Effector memory CD4-positive, alpha-beta T cell (primary cell): ENCODE measurements around the gene MLANA.

Experiments used
- DNase-seq, 3 donors: peaks; one replicate each; pipeline ENCODE4 v3.0.0-alpha.2; 2020
- H3K27ac ChIP-seq: 2 replicates; pipeline ENCODE4 v1.7.0; 2013; ENCODE audit warnings: mild to moderate bottlenecking, low read length, moderate library complexity; ENCODE audit not compliant: insufficient read depth, poor library complexity, severe bottlenecking
- H3K27me3 ChIP-seq: replicated peaks from 2 replicates; pipeline ENCODE4 v1.7.0; 2013; ENCODE audit warnings: mild to moderate bottlenecking, low read length; ENCODE audit not compliant: insufficient read depth, control insufficient read depth, poor library complexity, severe bottlenecking
- H3K36me3 ChIP-seq: 2 replicates; pipeline ENCODE4 v1.7.0; 2013; ENCODE audit warnings: mild to moderate bottlenecking, low read length, moderate library complexity; ENCODE audit not compliant: control insufficient read depth, insufficient read depth
- H3K4me1 ChIP-seq: 2 replicates; pipeline ENCODE4 v1.7.0; 2013; ENCODE audit warnings: low read length, mild to moderate bottlenecking; ENCODE audit not compliant: control insufficient read depth, insufficient read depth, poor library complexity, severe bottlenecking
- H3K4me3 ChIP-seq: 2 replicates; pipeline ENCODE4 v1.7.0; 2013; ENCODE audit warnings: low read length, low read depth, mild to moderate bottlenecking; ENCODE audit not compliant: insufficient read depth, poor library complexity, severe bottlenecking
- H3K9me3 ChIP-seq: 2 replicates; pipeline ENCODE4 v1.7.0; 2013; ENCODE audit warnings: mild to moderate bottlenecking, low read length, moderate library complexity; ENCODE audit not compliant: control insufficient read depth

MLANA gene

GRCh38 chr9:5868235-5868634 lies 22.5 kb upstream of the MLANA start:
- Histone ChIP-seq H3K27me3 (no peaks in the 10 kb centered on the region), H3K9me3 (no peaks in the 10 kb centered on the region), H3K4me3 (no peak overlapping the region), H3K36me3 (no peaks in the 10 kb centered on the region), H3K4me1 (no peaks in the 10 kb centered on the region), H3K27ac (no peak overlapping the region)
- DNase-seq = no peak

GRCh38 chr9:5869315-5870019 lies 21.2 kb upstream of the MLANA start:
- no peaks in the 10 kb centered on the region for H3K4me1 ChIP-seq
- H3K27me3 ChIP-seq = no peaks in the 10 kb centered on the region
- no peaks in the 10 kb centered on the region for H3K36me3 ChIP-seq
- no peak overlapping the region for H3K4me3 ChIP-seq
- no peak overlapping the region for H3K27ac ChIP-seq
- DNase-seq = no peak
- no peaks in the 10 kb centered on the region for H3K9me3 ChIP-seq

- no peak overlapping the region for H3K27ac ChIP-seq
- H3K4me1 ChIP-seq = no peaks in the 10 kb centered on the region
- no peak overlapping the region for H3K4me3 ChIP-seq
Observed at GRCh38 chr9:5870020-5870339, 20.7 kb upstream of the MLANA start.

GRCh38 chr9:5870691-5871090 lies 20.0 kb upstream of the MLANA start:
- Histone ChIP-seq H3K9me3 (no peaks in the 10 kb centered on the region), H3K27me3 (no peaks in the 10 kb centered on the region), H3K27ac (no peak overlapping the region), H3K4me1 (no peaks in the 10 kb centered on the region), H3K4me3 (no peak overlapping the region), H3K36me3 (no peaks in the 10 kb centered on the region)
- DNase-seq = no peak

More at GRCh38 chr9:5870020-5870339, 20.7 kb upstream of the MLANA start:
- H3K36me3 ChIP-seq = no peaks in the 10 kb centered on the region
- no peaks in the 10 kb centered on the region for H3K9me3 ChIP-seq
- DNase-seq = no peak
- no peaks in the 10 kb centered on the region for H3K27me3 ChIP-seq

- DNase-seq = no peak
- H3K27ac ChIP-seq = no peak overlapping the region
- no peaks in the 10 kb centered on the region for H3K9me3 ChIP-seq
- no peaks in the 10 kb centered on the region for H3K36me3 ChIP-seq
- H3K4me3 ChIP-seq = no peak overlapping the region
- no peaks in the 10 kb centered on the region for H3K27me3 ChIP-seq
- H3K4me1 ChIP-seq = no peaks in the 10 kb centered on the region
Observed at GRCh38 chr9:5871785-5872184, 18.9 kb upstream of the MLANA start.

GRCh38 chr9:5872511-5872910 lies 18.2 kb upstream of the MLANA start:
- H3K36me3 ChIP-seq = no peaks in the 10 kb centered on the region
- no peaks in the 10 kb centered on the region for H3K27me3 ChIP-seq
- no peaks in the 10 kb centered on the region for H3K4me1 ChIP-seq
- H3K27ac ChIP-seq = no peak overlapping the region
- no peaks in the 10 kb centered on the region for H3K9me3 ChIP-seq
- no peak overlapping the region for H3K4me3 ChIP-seq
- DNase-seq = no peak

GRCh38 chr9:5873439-5873838 lies 17.2 kb upstream of the MLANA start:
- no peak overlapping the region for H3K27ac ChIP-seq
- H3K4me3 ChIP-seq = no peak overlapping the region
- no peaks in the 10 kb centered on the region for H3K36me3 ChIP-seq
- H3K9me3 ChIP-seq = no peaks in the 10 kb centered on the region
- no peaks in the 10 kb centered on the region for H3K27me3 ChIP-seq
- no peaks in the 10 kb centered on the region for H3K4me1 ChIP-seq
- DNase-seq = no peak

- Histone ChIP-seq H3K27ac (no peak overlapping the region), H3K9me3 (no peaks in the 10 kb centered on the region), H3K4me3 (no peak overlapping the region), H3K36me3 (no peaks in the 10 kb centered on the region), H3K27me3 (no peaks in the 10 kb centered on the region), H3K4me1 (no peaks in the 10 kb centered on the region)
- DNase-seq = no peak
Observed at GRCh38 chr9:5874048-5874447, 16.6 kb upstream of the MLANA start.

- Histone ChIP-seq H3K27me3 (no peaks in the 10 kb centered on the region), H3K4me3 (no peak overlapping the region), H3K9me3 (no peaks in the 10 kb centered on the region), H3K36me3 (no peaks in the 10 kb centered on the region), H3K4me1 (no peaks in the 10 kb centered on the region), H3K27ac (no peak overlapping the region)
- no peak for DNase-seq
Observed at GRCh38 chr9:5876026-5876425, 14.7 kb upstream of the MLANA start.

GRCh38 chr9:5876711-5877110 lies 14.0 kb upstream of the MLANA start:
- Histone ChIP-seq H3K4me3 (no peak overlapping the region), H3K9me3 (no peaks in the 10 kb centered on the region), H3K27ac (no peak overlapping the region), H3K36me3 (no peaks in the 10 kb centered on the region), H3K27me3 (no peaks in the 10 kb centered on the region), H3K4me1 (no peaks in the 10 kb centered on the region)
- no peak for DNase-seq
